Neural progenitor cell (in vitro differentiated cells): ENCODE results near the gene THSD4.

Source experiments
- CTCF ChIP-seq: fragments of 200-600 bp; sonication (generic); IDR thresholded peaks from 2 replicates; pipeline ENCODE4 v1.5.1; 2017; ENCODE audit warnings: antibody characterized with exemption, mild to moderate bottlenecking
- EZH2 ChIP-seq: fragments of 200-600 bp; sonication (generic); IDR thresholded peaks from 2 replicates; pipeline ENCODE4 v1.6.1; 2017; ENCODE audit warnings: antibody characterized with exemption, mild to moderate bottlenecking, moderate library complexity

GRCh38 chr15:71353171-71353570, 237.9 kb downstream of the THSD4 start:
- TF ChIP-seq CTCF (no peak), EZH2 (no peak)
